ENCODE measurements around the gene CHIT1. TPM values are rescaled to one million over a fixed set of nuclear protein-coding genes. Genes with fewer than 3 reads are reported as not detected.
A peak's percentile ranks its signal among the peaks of the same experiment; 100 is the strongest.

CHIT1 gene
- total and polyA plus RNA-seq, 9 of the 15 experiments (the other 6 are each of a cell fraction or from before 2014, with no cell fraction given), result not detected

GRCh38 chr1:203273206-203273868, 43.9 kb upstream of the CHIT1 start (continued):
- TF ChIP-seq, protein P1, sequence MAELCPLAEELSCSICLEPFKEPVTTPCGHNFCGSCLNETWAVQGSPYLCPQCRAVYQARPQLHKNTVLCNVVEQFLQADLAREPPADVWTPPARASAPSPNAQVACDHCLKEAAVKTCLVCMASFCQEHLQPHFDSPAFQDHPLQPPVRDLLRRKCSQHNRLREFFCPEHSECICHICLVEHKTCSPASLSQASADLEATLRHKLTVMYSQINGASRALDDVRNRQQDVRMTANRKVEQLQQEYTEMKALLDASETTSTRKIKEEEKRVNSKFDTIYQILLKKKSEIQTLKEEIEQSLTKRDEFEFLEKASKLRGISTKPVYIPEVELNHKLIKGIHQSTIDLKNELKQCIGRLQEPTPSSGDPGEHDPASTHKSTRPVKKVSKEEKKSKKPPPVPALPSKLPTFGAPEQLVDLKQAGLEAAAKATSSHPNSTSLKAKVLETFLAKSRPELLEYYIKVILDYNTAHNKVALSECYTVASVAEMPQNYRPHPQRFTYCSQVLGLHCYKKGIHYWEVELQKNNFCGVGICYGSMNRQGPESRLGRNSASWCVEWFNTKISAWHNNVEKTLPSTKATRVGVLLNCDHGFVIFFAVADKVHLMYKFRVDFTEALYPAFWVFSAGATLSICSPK (IDR thresholded peaks at IDR 0.05; ENCODE audit: borderline replicate concordance), result no peak
- TF ChIP-seq ETV6 (IDR thresholded peaks at IDR 0.05; ENCODE audit: borderline replicate concordance in 1 of 2, low read depth in 2 of 2, low read length in 1 of 2), result no peak
- no peak for TF ChIP-seq ETV6 (CRISPR knock-in tag; IDR thresholded peaks at IDR 0.05; ENCODE audit: borderline replicate concordance)
- TF ChIP-seq HMBOX1 (IDR thresholded peaks at IDR 0.05), result peak; percentile 80
- TF ChIP-seq ZBED1 (IDR thresholded peaks at IDR 0.05), result no peak
- TF ChIP-seq STAT6 (CRISPR knock-in tag; IDR thresholded peaks at IDR 0.05), result peak; percentile 62; the same call in 1 of the 2 replicates
- TF ChIP-seq TBP (optimal IDR thresholded peaks at IDR 0.05; ENCODE audit: low read depth, low read length), result no peak
- peak; percentile 32; the same call in 1 of the 2 replicates for TF ChIP-seq HDAC2 (IDR thresholded peaks at IDR 0.05)
- peak; percentile 61; the same call in 1 of the 2 replicates for TF ChIP-seq ZNF24 (IDR thresholded peaks at IDR 0.05)
- TF ChIP-seq CHD4 (IDR thresholded peaks at IDR 0.05; ENCODE audit: insufficient read depth, insufficient replicate concordance, low read depth, low read length, poor library complexity, severe bottlenecking), result no peak
- TF ChIP-seq ARNT (IDR thresholded peaks at IDR 0.05), result peak in 1 of 2 experiments; percentile 56; a peak in 1 of 4 replicates
- TF ChIP-seq HDAC8 (tag; IDR thresholded peaks at IDR 0.05), result no peak
- peak; percentile 94 for TF ChIP-seq TFAP4 (CRISPR knock-in tag; IDR thresholded peaks at IDR 0.05; ENCODE audit: borderline replicate concordance)
- no peak; the same call in 1 of the 2 replicates for TF ChIP-seq ZNF143 (CRISPR knock-in tag; IDR thresholded peaks at IDR 0.05)
- no peak for TF ChIP-seq NCOR1 (IDR thresholded peaks at IDR 0.05)
- TF ChIP-seq BCLAF1 (IDR thresholded peaks at IDR 0.05; ENCODE audit: borderline replicate concordance in 1 of 2, control insufficient read depth in 1 of 2, low read depth in 2 of 2, low read length in 1 of 2), result no peak
- no peak for TF ChIP-seq RFX7 (CRISPR knock-in tag; IDR thresholded peaks at IDR 0.05)
